Stomach (tissue), 4 donors: ENCODE results near the gene GAST.
A peak's percentile ranks its signal among the peaks of the same experiment; 100 is the strongest.

Source experiments
- POLR2A ChIP-seq, 4 donors: fragments of 450-650 bp; IDR thresholded peaks; one replicate each; pipeline ENCODE4 v1.6.1; 2016; ENCODE audit warnings: antibody characterized with exemption in 4 of 4, control low read depth in 2 of 4, mild to moderate bottlenecking in 1 of 4, moderate library complexity in 1 of 4
- TF ChIP-seq, protein P1 (sequence below), 7 experiments: fragments of 450-650 bp in 4 of 7; fragments of 200-600 bp in 3 of 7; sonication (generic) in 3 of 7; IDR thresholded peaks; one replicate each; pipeline ENCODE4 v1.5.1; 2016 to 2019; ENCODE audit warnings: antibody characterized with exemption in 7 of 7, control low read depth in 2 of 7, mild to moderate bottlenecking in 1 of 7

DNA sequence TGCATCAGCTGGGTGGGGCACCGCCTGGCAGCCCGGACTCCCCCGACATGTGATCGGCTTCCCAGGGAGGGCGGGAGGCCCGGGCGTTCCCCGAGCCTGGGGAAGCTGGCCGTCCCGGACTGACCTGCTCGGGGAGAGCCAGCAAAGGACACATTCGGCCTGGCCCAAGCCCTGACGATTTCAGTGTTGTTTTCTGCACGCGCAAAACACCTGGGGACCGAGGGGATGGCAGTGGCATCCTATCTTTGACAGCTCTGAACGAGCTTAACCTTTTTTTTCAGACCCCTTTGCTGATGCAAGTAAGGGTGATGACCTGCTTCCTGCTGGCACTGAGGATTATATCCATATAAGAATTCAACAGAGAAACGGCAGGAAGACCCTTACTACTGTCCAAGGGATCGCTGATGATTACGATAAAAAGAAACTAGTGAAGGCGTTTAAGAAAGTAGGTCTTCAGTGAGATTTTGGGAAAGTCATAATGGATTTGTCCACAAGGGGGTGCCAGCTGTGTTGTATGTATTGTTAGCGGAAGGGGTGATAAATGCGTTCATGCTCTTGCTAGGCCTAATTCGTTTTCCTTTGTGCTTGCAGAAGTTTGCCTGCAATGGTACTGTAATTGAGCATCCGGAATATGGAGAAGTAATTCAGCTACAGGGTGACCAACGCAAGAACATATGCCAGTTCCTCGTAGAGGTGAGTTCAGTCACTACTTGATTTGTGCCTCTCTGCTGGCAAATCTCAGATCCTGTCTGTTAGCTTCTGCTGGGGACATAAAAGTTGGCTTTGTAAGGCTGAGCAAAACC lies 22.4 kb upstream of the GAST start:
- TF ChIP-seq, protein P1, sequence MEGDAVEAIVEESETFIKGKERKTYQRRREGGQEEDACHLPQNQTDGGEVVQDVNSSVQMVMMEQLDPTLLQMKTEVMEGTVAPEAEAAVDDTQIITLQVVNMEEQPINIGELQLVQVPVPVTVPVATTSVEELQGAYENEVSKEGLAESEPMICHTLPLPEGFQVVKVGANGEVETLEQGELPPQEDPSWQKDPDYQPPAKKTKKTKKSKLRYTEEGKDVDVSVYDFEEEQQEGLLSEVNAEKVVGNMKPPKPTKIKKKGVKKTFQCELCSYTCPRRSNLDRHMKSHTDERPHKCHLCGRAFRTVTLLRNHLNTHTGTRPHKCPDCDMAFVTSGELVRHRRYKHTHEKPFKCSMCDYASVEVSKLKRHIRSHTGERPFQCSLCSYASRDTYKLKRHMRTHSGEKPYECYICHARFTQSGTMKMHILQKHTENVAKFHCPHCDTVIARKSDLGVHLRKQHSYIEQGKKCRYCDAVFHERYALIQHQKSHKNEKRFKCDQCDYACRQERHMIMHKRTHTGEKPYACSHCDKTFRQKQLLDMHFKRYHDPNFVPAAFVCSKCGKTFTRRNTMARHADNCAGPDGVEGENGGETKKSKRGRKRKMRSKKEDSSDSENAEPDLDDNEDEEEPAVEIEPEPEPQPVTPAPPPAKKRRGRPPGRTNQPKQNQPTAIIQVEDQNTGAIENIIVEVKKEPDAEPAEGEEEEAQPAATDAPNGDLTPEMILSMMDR (IDR thresholded peaks at IDR 0.05) = peak in 5 of 7 experiments; percentile 27 to 63 (median 53)
- TF ChIP-seq POLR2A (IDR thresholded peaks at IDR 0.05) = no peak
